PC-3 (cell line): Measurements from ENCODE around the gene MSL3B.
A peak's percentile ranks its signal among the peaks of the same experiment; 100 is the strongest.

Source experiments
- ATAC-seq: fragments of 200-7000 bp; cut with Tn5 transposase; 2 replicates; pipeline ENCODE4 v1.9.1; 2020; ENCODE audit warnings: mild to moderate bottlenecking, moderate library complexity
- BruUV-seq: library from RNA; stranded (reverse); fragments of 400-500 nt; replicated peaks from 2 replicates; lab custom pipeline; 2021; lab: Mats Ljungman, UMichigan
- CTCF ChIA-PET: fragments of 300-600 bp; sonication (Branson Sonifier 250); formaldehyde crosslinking; loops from one replicate; lab custom pipeline; 2022; ENCODE audit warnings: antibody characterized with exemption; lab: Charles Lee
- POLR2A ChIA-PET: fragments of 300-600 bp; sonication (Branson Sonifier 250); formaldehyde crosslinking; loops from one replicate; lab custom pipeline; 2022; ENCODE audit warnings: antibody characterized with exemption; ENCODE audit not compliant: unreplicated experiment; lab: Charles Lee
- DNase-seq: peaks from one replicate; pipeline ENCODE4 v3.0.0-alpha.2; 2015
- H2AFZ ChIP-seq: fragments of 300-600 bp; sonication (generic); 2 replicates; pipeline ENCODE4 v1.6.0; 2016; ENCODE audit warnings: antibody characterized with exemption, low read length
- H3F3A ChIP-seq: fragments of 300-600 bp; sonication (generic); one replicate; pipeline ENCODE4 v1.6.0; 2017; ENCODE audit warnings: antibody characterized with exemption, low read length, control low read depth, mild to moderate bottlenecking; ENCODE audit not compliant: unreplicated experiment
- H3K27ac ChIP-seq: fragments of 300-600 bp; sonication (generic); 2 replicates; pipeline ENCODE4 v1.5.1; 2016; ENCODE audit warnings: mild to moderate bottlenecking, low read length
- H3K27me3 ChIP-seq: fragments of 300-600 bp; sonication (generic); 2 replicates; pipeline ENCODE4 v1.6.1; 2016; ENCODE audit warnings: low read length, mixed read lengths
- H3K36me3 ChIP-seq: fragments of 300-600 bp; sonication (generic); 2 replicates; pipeline ENCODE4 v1.6.1; 2016; ENCODE audit warnings: low read depth, mixed run types, low read length, mixed read lengths
- H3K4me1 ChIP-seq: fragments of 300-600 bp; sonication (generic); 2 replicates; pipeline ENCODE4 v1.5.1; 2016; ENCODE audit warnings: low read length; ENCODE audit not compliant: insufficient read depth
- H3K4me2 ChIP-seq: fragments of 300-600 bp; sonication (generic); 2 replicates; pipeline ENCODE4 v1.6.0; 2016; ENCODE audit warnings: low read length
- H3K4me3 ChIP-seq: fragments of 300-600 bp; sonication (generic); 2 replicates; pipeline ENCODE4 v1.5.1; 2016; ENCODE audit warnings: mild to moderate bottlenecking, low read length, mixed read lengths
- H3K79me2 ChIP-seq: fragments of 300-600 bp; sonication (generic); 2 replicates; pipeline ENCODE4 v1.6.1; 2017; ENCODE audit warnings: low read length, mixed read lengths
- H3K9ac ChIP-seq: fragments of 300-600 bp; sonication (generic); 2 replicates; pipeline ENCODE4 v1.6.0; 2016; ENCODE audit warnings: mild to moderate bottlenecking, low read length
- H3K9me2 ChIP-seq: fragments of 300-600 bp; sonication (generic); replicated peaks from 2 replicates; pipeline ENCODE4 v1.6.1; 2016; ENCODE audit warnings: mixed run types, low read length, mixed read lengths
- H3K9me3 ChIP-seq: fragments of 300-600 bp; sonication (generic); 2 replicates; pipeline ENCODE4 v1.6.1; 2016; ENCODE audit warnings: low read length, mixed read lengths
- H4K20me1 ChIP-seq: fragments of 300-600 bp; sonication (generic); 2 replicates; pipeline ENCODE4 v1.6.1; 2016; ENCODE audit warnings: low read length, mixed read lengths
- CTCF ChIP-seq: fragments of 300-600 bp; sonication (generic); conservative IDR thresholded peaks from 2 replicates; pipeline ENCODE4 v1.5.1; 2017; ENCODE audit warnings: antibody characterized with exemption, low read depth, mild to moderate bottlenecking, low read length
- EZH2 ChIP-seq: fragments of 300-600 bp; sonication (generic); IDR thresholded peaks from one replicate; pipeline ENCODE4 v1.6.1; 2017; ENCODE audit warnings: antibody characterized with exemption, mild to moderate bottlenecking, low read length; ENCODE audit not compliant: unreplicated experiment
- EZH2phosphoT487 ChIP-seq: fragments of 300-600 bp; sonication (generic); IDR thresholded peaks from 2 replicates; pipeline ENCODE4 v1.6.1; 2018; ENCODE audit warnings: mild to moderate bottlenecking, antibody characterized with exemption, low read length, borderline replicate concordance
- intact Hi-C: fragments of 100-400 bp; cut with micrococcal nuclease; formaldehyde crosslinking; loops from 2 replicates; pipeline ENCODE4 v1.9.0; 2023

The MSL3B gene

GRCh38 chr2:233844836-233845235 lies 23.4 kb downstream of the MSL3B start:
- DNase-seq (no peak), ATAC-seq (no peak)
- no TSS peak for BruUV-seq
- CTCF ChIA-PET, result no interaction called here
- TF ChIP-seq EZH2phosphoT487 (no peak), EZH2 (no peak), CTCF (no peak)
- intact Hi-C loops, result no loop called here
- Histone ChIP-seq H3K9ac (no peak overlapping the region), H4K20me1 (peaks cover 36% of the 10 kb centered on the region; the same call in 1 of the 2 replicates), H3K4me1 (no peaks in the 10 kb centered on the region), H3K36me3 (peaks cover 92% of the 10 kb centered on the region), H3K27me3 (no peaks in the 10 kb centered on the region), H3K27ac (no peak overlapping the region), H2AFZ (no peak overlapping the region), H3K4me2 (no peak overlapping the region), H3K9me2 (no peaks in the 10 kb centered on the region), H3F3A (no peaks in the 10 kb centered on the region), H3K4me3 (no peak overlapping the region), H3K9me3 (no peaks in the 10 kb centered on the region), H3K79me2 (peaks cover 96% of the 10 kb centered on the region)
- POLR2A ChIA-PET, result no interaction called here

- Histone ChIP-seq H3K27me3 (no peaks in the 10 kb centered on the region), H3K79me2 (peaks cover 96% of the 10 kb centered on the region), H4K20me1 (peaks cover 36% of the 10 kb centered on the region), H3K9me2 (no peaks in the 10 kb centered on the region), H3K4me2 (no peak overlapping the region), H3K9me3 (no peaks in the 10 kb centered on the region), H3K9ac (no peak overlapping the region), H3K27ac (no peak overlapping the region), H3K36me3 (peaks cover 92% of the 10 kb centered on the region), H3K4me3 (no peak overlapping the region), H2AFZ (no peak overlapping the region), H3F3A (no peaks in the 10 kb centered on the region), H3K4me1 (no peaks in the 10 kb centered on the region)
- TF ChIP-seq EZH2phosphoT487, result no peak
- no peak for TF ChIP-seq EZH2
- no peak for TF ChIP-seq CTCF
- no TSS peak for BruUV-seq
- intact Hi-C loops, result no loop called here
- ATAC-seq (no peak), DNase-seq (no peak)
- ChIA-PET POLR2A (no interaction called here), CTCF (no interaction called here)
These were observed 23.9 kb downstream of the MSL3B start for GRCh38 chr2:233844064-233844807.

GRCh38 chr2:233841183-233841582 lies 27.0 kb downstream of the MSL3B start:
- no peaks in the 10 kb centered on the region for H3K27me3 ChIP-seq
- peaks cover 89% of the 10 kb centered on the region for H3K36me3 ChIP-seq
- DNase-seq, result no peak
- H3K4me2 ChIP-seq, result no peak overlapping the region
- 0 out of 2 replicates have a peak, but pooled peaks cover 4% of the 10 kb centered on the region for H3K4me1 ChIP-seq
- no peak overlapping the region for H2AFZ ChIP-seq
- intact Hi-C loops, result no loop called here
- ChIA-PET POLR2A (no interaction called here), CTCF (no interaction called here)
- no peak overlapping the region for H3K9ac ChIP-seq
- no peaks in the 10 kb centered on the region for H3K9me3 ChIP-seq
- BruUV-seq, result TSS peak; percentile 23
- H3K79me2 ChIP-seq, result peaks cover 96% of the 10 kb centered on the region
- H3K9me2 ChIP-seq, result no peaks in the 10 kb centered on the region
- ATAC-seq, result no peak
- H3K27ac ChIP-seq, result no peak overlapping the region
- no peak overlapping the region for H3K4me3 ChIP-seq
- TF ChIP-seq CTCF (no peak), EZH2 (no peak), EZH2phosphoT487 (no peak)
- H3F3A ChIP-seq, result no peaks in the 10 kb centered on the region
- peaks cover 53% of the 10 kb centered on the region for H4K20me1 ChIP-seq
